ENCODE data around the gene COL15A1.

The COL15A1 gene

DNA sequence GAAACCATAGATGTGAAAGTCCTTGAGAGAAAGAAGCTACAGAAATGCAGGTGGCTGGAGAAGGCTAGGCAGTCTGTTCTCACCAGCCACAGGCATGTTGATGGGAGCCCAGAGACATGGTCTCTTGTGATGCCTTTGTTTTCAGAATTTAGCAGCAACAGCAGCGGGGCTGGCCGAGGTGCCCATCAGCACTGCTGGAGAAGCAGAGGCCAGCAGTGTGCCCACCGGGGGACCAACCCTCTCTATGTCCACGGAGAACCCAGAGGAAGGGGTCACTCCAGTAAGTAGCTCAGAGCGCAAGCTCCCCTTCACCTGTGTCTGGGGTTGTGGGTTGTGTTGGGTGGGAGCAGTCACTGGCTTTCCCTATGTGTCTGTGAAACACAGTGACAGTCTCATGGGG lies 59.6 kb downstream of the COL15A1 start:
- Histone ChIP-seq H3F3A (ENCODE audit: low read depth) (no peaks in the 10 kb centered on the region), H3K27me3 (ENCODE audit: insufficient read depth, low read length, poor library complexity, severe bottlenecking) (no peaks in the 10 kb centered on the region), H3K9me3 (ENCODE audit: insufficient read depth, low read depth, low read length) (no peaks in the 10 kb centered on the region), H3K9me2 (replicated peaks; ENCODE audit: low read depth, low read length) (no peaks in the 10 kb centered on the region), H3K4me3 (ENCODE audit: low read length, poor library complexity, severe bottlenecking) (no peak overlapping the region), H3K4me2 (ENCODE audit: low read depth, low read length, poor library complexity, severe bottlenecking) (no peak overlapping the region), H3K36me3 (ENCODE audit: insufficient read depth, low read length) (no peaks in the 10 kb centered on the region), H2AFZ (ENCODE audit: low read length) (no peak overlapping the region), H3K4me1 (ENCODE audit: insufficient read depth, low read length, poor library complexity, severe bottlenecking) (peaks cover 16% of the 10 kb centered on the region), H4K20me1 (ENCODE audit: insufficient read depth, low read length, poor library complexity, severe bottlenecking) (no peaks in the 10 kb centered on the region), H3K79me2 (ENCODE audit: insufficient read depth, low read length) (no peaks in the 10 kb centered on the region), H3K9ac (ENCODE audit: low read depth, low read length, poor library complexity, severe bottlenecking) (no peak overlapping the region)
- TF ChIP-seq CTCF (conservative IDR thresholded peaks at IDR 0.05; ENCODE audit: low read length) (no peak), EZH2phosphoT487 (IDR thresholded peaks at IDR 0.05; ENCODE audit: borderline replicate concordance) (no peak)

GRCh38 chr9:99004115-99004514 lies 60.4 kb downstream of the COL15A1 start:
- no peaks in the 10 kb centered on the region for H4K20me1 ChIP-seq (ENCODE audit: insufficient read depth, low read length, poor library complexity, severe bottlenecking)
- no peaks in the 10 kb centered on the region for H3K9me3 ChIP-seq (ENCODE audit: insufficient read depth, low read depth, low read length)
- no peaks in the 10 kb centered on the region for H3K27me3 ChIP-seq (ENCODE audit: insufficient read depth, low read length, poor library complexity, severe bottlenecking)
- H3K9me2 ChIP-seq (replicated peaks; ENCODE audit: low read depth, low read length) = no peaks in the 10 kb centered on the region
- H3K4me2 ChIP-seq (ENCODE audit: low read depth, low read length, poor library complexity, severe bottlenecking) = no peak overlapping the region
- H3K9ac ChIP-seq (ENCODE audit: low read depth, low read length, poor library complexity, severe bottlenecking) = no peak overlapping the region
- no peak overlapping the region for H3K4me3 ChIP-seq (ENCODE audit: low read length, poor library complexity, severe bottlenecking)
- H3K4me1 ChIP-seq (ENCODE audit: insufficient read depth, low read length, poor library complexity, severe bottlenecking) = peaks cover 16% of the 10 kb centered on the region
- H3K36me3 ChIP-seq (ENCODE audit: insufficient read depth, low read length) = no peaks in the 10 kb centered on the region
- no peak overlapping the region for H2AFZ ChIP-seq (ENCODE audit: low read length)
- H3F3A ChIP-seq (ENCODE audit: low read depth) = no peaks in the 10 kb centered on the region
- no peaks in the 10 kb centered on the region for H3K79me2 ChIP-seq (ENCODE audit: insufficient read depth, low read length)
- TF ChIP-seq EZH2phosphoT487 (IDR thresholded peaks at IDR 0.05; ENCODE audit: borderline replicate concordance) (no peak), CTCF (conservative IDR thresholded peaks at IDR 0.05; ENCODE audit: low read length) (no peak)

DNA sequence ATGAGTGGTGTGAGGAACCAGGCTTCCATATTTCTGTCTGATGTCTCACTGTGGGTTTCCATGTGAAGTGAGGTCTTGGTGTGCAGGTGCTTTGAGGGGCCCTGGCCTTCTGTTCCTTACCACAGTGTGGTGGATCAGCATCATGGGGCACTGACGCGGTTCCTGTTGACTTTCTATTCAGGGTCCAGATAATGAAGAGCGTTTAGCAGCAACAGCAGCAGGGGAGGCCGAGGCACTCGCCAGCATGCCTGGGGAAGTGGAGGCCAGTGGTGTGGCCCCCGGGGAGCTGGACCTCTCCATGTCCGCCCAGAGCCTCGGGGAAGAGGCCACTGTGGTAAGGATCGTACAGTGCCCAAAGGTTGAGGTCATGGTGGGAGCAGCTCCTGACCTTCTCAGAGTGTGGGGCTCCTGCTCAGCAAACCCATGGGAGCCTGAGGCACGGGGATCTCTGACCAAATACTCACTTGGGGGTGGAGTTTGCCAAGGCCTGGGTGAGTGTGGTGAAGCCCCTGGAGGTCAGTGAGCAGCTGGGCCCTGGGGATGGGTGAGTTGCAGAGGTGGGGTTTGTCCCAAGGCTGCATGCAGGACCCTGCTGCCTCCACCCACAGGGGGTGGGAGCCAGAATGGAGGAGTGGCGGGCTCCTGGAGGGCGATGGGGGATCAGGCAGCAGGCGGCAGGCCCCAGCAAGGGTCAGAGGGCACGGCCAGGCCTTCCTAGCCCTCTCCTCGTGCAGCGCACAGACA lies 61.2 kb downstream of the COL15A1 start:
- Histone ChIP-seq H3K4me2 (ENCODE audit: low read depth, low read length, poor library complexity, severe bottlenecking) (no peak overlapping the region), H3K9me3 (ENCODE audit: insufficient read depth, low read depth, low read length) (peaks cover under 1% of the 10 kb centered on the region; the same call in 1 of the 2 replicates), H2AFZ (ENCODE audit: low read length) (no peak overlapping the region), H3F3A (ENCODE audit: low read depth) (no peaks in the 10 kb centered on the region), H3K9ac (ENCODE audit: low read depth, low read length, poor library complexity, severe bottlenecking) (no peak overlapping the region), H3K79me2 (ENCODE audit: insufficient read depth, low read length) (no peaks in the 10 kb centered on the region), H4K20me1 (ENCODE audit: insufficient read depth, low read length, poor library complexity, severe bottlenecking) (no peaks in the 10 kb centered on the region), H3K4me3 (ENCODE audit: low read length, poor library complexity, severe bottlenecking) (no peak overlapping the region), H3K4me1 (ENCODE audit: insufficient read depth, low read length, poor library complexity, severe bottlenecking) (peaks cover 16% of the 10 kb centered on the region), H3K36me3 (ENCODE audit: insufficient read depth, low read length) (no peaks in the 10 kb centered on the region; the same call in 1 of the 2 replicates), H3K27me3 (ENCODE audit: insufficient read depth, low read length, poor library complexity, severe bottlenecking) (no peaks in the 10 kb centered on the region), H3K9me2 (replicated peaks; ENCODE audit: low read depth, low read length) (no peaks in the 10 kb centered on the region)
- TF ChIP-seq CTCF (conservative IDR thresholded peaks at IDR 0.05; ENCODE audit: low read length) = no peak
- TF ChIP-seq EZH2phosphoT487 (IDR thresholded peaks at IDR 0.05; ENCODE audit: borderline replicate concordance) = no peak
